K562 (cell line): ENCODE measurements around the gene ADGRD1. TPM values are rescaled to one million over a fixed set of nuclear protein-coding genes. Genes with fewer than 3 reads are reported as not detected.
A peak's percentile ranks its signal among the peaks of the same experiment; 100 is the strongest.

ENCODE experiments used
- BACH1 ChIP-seq: fragments of 200-800 bp; sonication (Bioruptor generic); IDR thresholded peaks from 2 replicates; pipeline ENCODE4 v1.6.1; 2016; ENCODE audit warnings: missing genetic modification characterization, missing compliant biosample characterization
- GTF2F1 ChIP-seq: IDR thresholded peaks from 2 replicates; pipeline ENCODE4 v1.6.1; 2011; ENCODE audit warnings: low read depth, low read length, improper control_type of control experiment
- POLR2B ChIP-seq: fragments of 450-650 bp; IDR thresholded peaks from 2 replicates; pipeline ENCODE4 v1.6.1; 2018; ENCODE audit warnings: low read depth; ENCODE audit not compliant: partially characterized antibody
- RBM25 ChIP-seq: fragments of 200-400 bp; formaldehyde crosslinking; IDR thresholded peaks from 2 replicates; pipeline ENCODE4 v1.6.1; 2018; ENCODE audit warnings: low read length, low read depth, moderate library complexity; ENCODE audit not compliant: severe bottlenecking
- TSC22D4 ChIP-seq: fragments of 450-650 bp; IDR thresholded peaks from 2 replicates; pipeline ENCODE4 v1.6.1; 2016; ENCODE audit warnings: missing genetic modification characterization, missing biosample characterization, control low read depth
- ZKSCAN1 ChIP-seq: fragments of 150-350 bp; IDR thresholded peaks from 2 replicates; pipeline ENCODE4 v1.6.1; 2016; ENCODE audit warnings: low read depth, low read length
- ZKSCAN8 ChIP-seq: fragments of 200-800 bp; sonication (Bioruptor generic); IDR thresholded peaks from 2 replicates; pipeline ENCODE4 v1.6.1; 2016; ENCODE audit warnings: missing genetic modification characterization, missing compliant biosample characterization
- polyA plus RNA-seq, 8 experiments: library from polyadenylated mRNA; depleted of rRNA in 4 of 8; stranded (reverse) in 5 of 8; unstranded in 3 of 8; fragments of >200 nt; fragmentation: Nextera tagmentation in 2 of 8; fragmentation: Illumina TruSeq in 1 of 8; extraction: Ambion mirVana in 2 of 8; extraction: Trizol in 1 of 8; gene quantifications; 2 replicates each; pipeline versions ENCODE4 v1.2.1 to v1.2.3, GENCODE V29; 2011 to 2014; ENCODE audit warnings: inconsistent platforms in 1 of 8, missing spikeins in 1 of 8
- total RNA-seq, 7 experiments: library from RNA; depleted of rRNA in 6 of 7; stranded (reverse); fragments of >200 nt in 6 of 7; fragmentation: Illumina TruSeq in 2 of 7; extraction: Trizol in 2 of 7; gene quantifications; 2 replicates each; pipeline versions ENCODE4 v1.2.1 to v1.2.3, GENCODE V29; 2011 to 2021; ENCODE audit warnings: low replicate concordance in 1 of 7
- TF ChIP-seq, protein P1 (sequence below): sonication (generic); IDR thresholded peaks from 2 replicates; pipeline ENCODE4 v1.6.1; 2016
- TF ChIP-seq, protein P2 (sequence below): sonication (generic); formaldehyde crosslinking; IDR thresholded peaks from 2 replicates; pipeline ENCODE4 v1.5.0; 2020; ENCODE audit warnings: missing genetic modification reagents
- TF ChIP-seq, protein P3 (sequence below), 2 experiments: fragments of 200-800 bp in 1 of 2; sonication (Bioruptor generic) in 1 of 2; sonication (generic) in 1 of 2; formaldehyde crosslinking in 1 of 2; IDR thresholded peaks in 1 of 2; conservative IDR thresholded peaks in 1 of 2; 2 replicates each; pipeline versions ENCODE4 v1.5.0 to v1.6.1; 2016 to 2020; ENCODE audit warnings: missing compliant biosample characterization in 1 of 2, missing genetic modification characterization in 1 of 2, missing genetic modification reagents in 1 of 2

The ADGRD1 gene
- total and polyA plus RNA-seq, 9 of the 15 experiments (the other 6 are each of a cell fraction or from before 2014, with no cell fraction given), result 1.7 to 11.7 (median 3.3) TPM

DNA sequence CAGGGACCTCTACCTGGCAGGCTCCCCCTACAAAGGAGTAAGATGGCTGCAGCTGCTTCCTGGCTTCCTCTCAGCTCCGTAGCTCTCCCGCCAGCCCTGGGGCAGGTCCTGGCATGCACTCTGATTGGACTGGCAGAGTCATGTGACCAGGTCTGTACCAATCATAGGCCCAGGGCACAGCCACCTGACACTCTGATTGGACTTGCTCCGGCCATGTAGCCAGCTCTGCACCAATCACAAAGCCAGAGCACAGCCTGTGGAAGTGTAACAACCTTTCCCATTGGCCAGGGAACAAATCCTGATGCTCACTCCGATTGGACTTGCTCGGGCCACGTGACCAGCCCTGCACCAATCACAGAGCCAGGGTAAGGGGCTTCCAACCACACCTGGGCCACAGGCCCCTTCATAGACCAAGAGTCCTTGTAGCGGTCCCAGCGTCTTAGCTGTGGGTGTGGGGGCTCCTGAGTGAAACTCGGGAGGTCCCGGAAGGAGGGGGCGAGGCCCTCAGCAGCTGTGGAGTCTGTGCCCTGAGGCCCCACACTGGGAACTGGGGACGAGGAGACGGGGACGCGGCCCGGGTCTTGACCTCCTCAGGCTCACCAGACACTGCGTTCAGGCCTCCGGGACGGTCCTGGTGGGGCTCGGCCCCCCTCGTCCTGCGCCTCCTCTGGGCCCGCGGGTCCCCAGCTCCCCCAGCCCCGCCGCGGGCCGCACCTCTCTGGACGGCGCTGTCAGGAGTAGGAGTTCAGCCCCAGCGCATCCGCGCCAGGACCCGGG is 210.6 kb downstream of the ADGRD1 start (continued):
- TF ChIP-seq, protein P1, sequence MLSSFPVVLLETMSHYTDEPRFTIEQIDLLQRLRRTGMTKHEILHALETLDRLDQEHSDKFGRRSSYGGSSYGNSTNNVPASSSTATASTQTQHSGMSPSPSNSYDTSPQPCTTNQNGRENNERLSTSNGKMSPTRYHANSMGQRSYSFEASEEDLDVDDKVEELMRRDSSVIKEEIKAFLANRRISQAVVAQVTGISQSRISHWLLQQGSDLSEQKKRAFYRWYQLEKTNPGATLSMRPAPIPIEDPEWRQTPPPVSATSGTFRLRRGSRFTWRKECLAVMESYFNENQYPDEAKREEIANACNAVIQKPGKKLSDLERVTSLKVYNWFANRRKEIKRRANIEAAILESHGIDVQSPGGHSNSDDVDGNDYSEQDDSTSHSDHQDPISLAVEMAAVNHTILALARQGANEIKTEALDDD, result no peak
- peak; percentile 28; the same call in 1 of the 2 replicates for TF ChIP-seq ZKSCAN8
- TF ChIP-seq, protein P2, sequence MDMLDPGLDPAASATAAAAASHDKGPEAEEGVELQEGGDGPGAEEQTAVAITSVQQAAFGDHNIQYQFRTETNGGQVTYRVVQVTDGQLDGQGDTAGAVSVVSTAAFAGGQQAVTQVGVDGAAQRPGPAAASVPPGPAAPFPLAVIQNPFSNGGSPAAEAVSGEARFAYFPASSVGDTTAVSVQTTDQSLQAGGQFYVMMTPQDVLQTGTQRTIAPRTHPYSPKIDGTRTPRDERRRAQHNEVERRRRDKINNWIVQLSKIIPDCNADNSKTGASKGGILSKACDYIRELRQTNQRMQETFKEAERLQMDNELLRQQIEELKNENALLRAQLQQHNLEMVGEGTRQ (CRISPR knock-in tag), result peak; percentile 89
- no peak for TF ChIP-seq ZKSCAN1
- TF ChIP-seq TSC22D4, result no peak
- TF ChIP-seq GTF2F1, result no peak
- TF ChIP-seq, protein P3, sequence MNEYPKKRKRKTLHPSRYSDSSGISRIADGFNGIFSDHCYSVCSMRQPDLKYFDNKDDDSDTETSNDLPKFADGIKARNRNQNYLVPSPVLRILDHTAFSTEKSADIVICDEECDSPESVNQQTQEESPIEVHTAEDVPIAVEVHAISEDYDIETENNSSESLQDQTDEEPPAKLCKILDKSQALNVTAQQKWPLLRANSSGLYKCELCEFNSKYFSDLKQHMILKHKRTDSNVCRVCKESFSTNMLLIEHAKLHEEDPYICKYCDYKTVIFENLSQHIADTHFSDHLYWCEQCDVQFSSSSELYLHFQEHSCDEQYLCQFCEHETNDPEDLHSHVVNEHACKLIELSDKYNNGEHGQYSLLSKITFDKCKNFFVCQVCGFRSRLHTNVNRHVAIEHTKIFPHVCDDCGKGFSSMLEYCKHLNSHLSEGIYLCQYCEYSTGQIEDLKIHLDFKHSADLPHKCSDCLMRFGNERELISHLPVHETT (CRISPR knock-in tag; conservative IDR thresholded peaks at IDR 0.05 in 1 of 2, IDR thresholded peaks at IDR 0.05 in 1 of 2), result peak in 1 of 2 experiments; percentile 69; a peak in 2 of 4 replicates
- TF ChIP-seq BACH1, result no peak
- peak; percentile 34 for TF ChIP-seq RBM25
- TF ChIP-seq POLR2B, result no peak
